DMS 273 treated with DMSO at 0.1 percent for 48 hours (cell line): ENCODE measurements around the gene ABCC1.

ENCODE experiments used
- DNase-seq: peaks from one replicate; lab custom pipeline; 2025; lab: John Stamatoyannopoulos, UW

ABCC1 gene

GRCh38 chr16:15993946-15994665 lies 44.7 kb downstream of the ABCC1 start:
- no peak for DNase-seq

GRCh38 chr16:15996432-15997109 lies 47.2 kb downstream of the ABCC1 start:
- DNase-seq: no peak

- no peak for DNase-seq
Observed at GRCh38 chr16:16000685-16001084, 51.3 kb downstream of the ABCC1 start.

- DNase-seq: no peak
Observed at GRCh38 chr16:16001596-16002255, 52.3 kb downstream of the ABCC1 start.

- DNase-seq: no peak
Observed at GRCh38 chr16:16003719-16004313, 54.4 kb downstream of the ABCC1 start.

GRCh38 chr16:16004314-16004749 lies 54.9 kb downstream of the ABCC1 start:
- no peak for DNase-seq

- DNase-seq: no peak
Observed at GRCh38 chr16:16005721-16006120, 56.3 kb downstream of the ABCC1 start.

- DNase-seq: no peak
Observed at GRCh38 chr16:16006650-16007049, 57.2 kb downstream of the ABCC1 start.

- DNase-seq: no peak
Observed at GRCh38 chr16:16007743-16008111, 58.3 kb downstream of the ABCC1 start.

- no peak for DNase-seq
Observed at GRCh38 chr16:16008666-16009065, 59.2 kb downstream of the ABCC1 start.

- DNase-seq: no peak
Observed at GRCh38 chr16:16009401-16009800, 60.0 kb downstream of the ABCC1 start.

- DNase-seq: no peak
Observed at GRCh38 chr16:16010194-16010593, 60.8 kb downstream of the ABCC1 start.

GRCh38 chr16:16012144-16012543 lies 62.7 kb downstream of the ABCC1 start:
- DNase-seq: no peak

GRCh38 chr16:16013812-16014211 lies 64.4 kb downstream of the ABCC1 start:
- no peak for DNase-seq

GRCh38 chr16:16014329-16015224 lies 65.2 kb downstream of the ABCC1 start:
- peak; percentile 4 for DNase-seq

GRCh38 chr16:16015849-16016248 lies 66.4 kb downstream of the ABCC1 start:
- DNase-seq: no peak

- no peak for DNase-seq
Observed at GRCh38 chr16:16016388-16016964, 67.1 kb downstream of the ABCC1 start.

- no peak for DNase-seq
Observed at GRCh38 chr16:16017812-16018211, 68.4 kb downstream of the ABCC1 start.

GRCh38 chr16:16018705-16019104 lies 69.3 kb downstream of the ABCC1 start:
- no peak for DNase-seq

GRCh38 chr16:16019488-16019887 lies 70.1 kb downstream of the ABCC1 start:
- no peak for DNase-seq

- DNase-seq: no peak
Observed at GRCh38 chr16:16020291-16020690, 70.9 kb downstream of the ABCC1 start.
